Measurements from ENCODE around the gene SLC25A48.

Gene SLC25A48

GRCh38 chr5:135930029-135930948 lies 95.8 kb downstream of the SLC25A48 start:
- Histone ChIP-seq H3K4me1 (no peaks in the 10 kb centered on the region), H4K20me1 (no peaks in the 10 kb centered on the region), H3K9ac (no peak overlapping the region), H3K4me3 (no peak overlapping the region), H3K4me2 (no peak overlapping the region), H3K27ac (no peak overlapping the region), H3K36me3 (no peaks in the 10 kb centered on the region), H3K27me3 (no peaks in the 10 kb centered on the region), H3K9me3 (replicated peaks in 1 of 11) (peaks cover 10 to 19% (median 14%) of the 10 kb centered on the region in 11 experiments)
- TF ChIP-seq Cebpa-rat (IDR thresholded peaks at IDR 0.05): no peak

GRCh38 chr5:135930949-135931295 lies 96.5 kb downstream of the SLC25A48 start:
- Histone ChIP-seq H3K27ac (no peak overlapping the region), H3K4me2 (no peak overlapping the region), H3K36me3 (no peaks in the 10 kb centered on the region), H3K9ac (no peak overlapping the region), H3K4me1 (no peaks in the 10 kb centered on the region), H3K27me3 (no peaks in the 10 kb centered on the region), H3K9me3 (replicated peaks in 1 of 11) (peaks cover 10 to 19% (median 14%) of the 10 kb centered on the region in 11 experiments), H3K4me3 (no peak overlapping the region), H4K20me1 (no peaks in the 10 kb centered on the region)
- no peak for TF ChIP-seq Cebpa-rat (IDR thresholded peaks at IDR 0.05)

GRCh38 chr5:135934939-135935338 lies 100.5 kb downstream of the SLC25A48 start:
- no peak for TF ChIP-seq Cebpa-rat (IDR thresholded peaks at IDR 0.05)
- Histone ChIP-seq H3K9ac (no peak overlapping the region), H3K4me1 (no peaks in the 10 kb centered on the region), H3K27ac (no peak overlapping the region), H3K4me2 (no peak overlapping the region), H3K4me3 (no peak overlapping the region), H3K36me3 (no peaks in the 10 kb centered on the region), H3K27me3 (no peaks in the 10 kb centered on the region), H3K9me3 (replicated peaks in 1 of 11) (peaks cover 7 to 12% (median 10%) of the 10 kb centered on the region in 11 experiments), H4K20me1 (no peaks in the 10 kb centered on the region)

GRCh38 chr5:135937245-135937911 lies 102.9 kb downstream of the SLC25A48 start:
- H3K9ac ChIP-seq: no peak overlapping the region
- no peaks in the 10 kb centered on the region for H3K9me3 ChIP-seq (replicated peaks in 1 of 11)
- H3K27me3 ChIP-seq: no peaks in the 10 kb centered on the region
- no peaks in the 10 kb centered on the region for H4K20me1 ChIP-seq
- no peak overlapping the region for H3K4me2 ChIP-seq
- no peak for TF ChIP-seq Cebpa-rat (IDR thresholded peaks at IDR 0.05)
- no peaks in the 10 kb centered on the region for H3K36me3 ChIP-seq
- H3K4me1 ChIP-seq: no peaks in the 10 kb centered on the region
- no peak overlapping the region for H3K4me3 ChIP-seq
- no peak overlapping the region for H3K27ac ChIP-seq
